Measurements from ENCODE around the gene SPINT3.
"Not testable (repeated sequence)": the region's sequence is repeated elsewhere in the genome, so short reads cannot be mapped to it uniquely, and the experiment has no call there.

SPINT3 gene

GRCh38 chr20:45501600-45501999 is 13.8 kb downstream of the SPINT3 start:
- DNase-seq = no peak

DNA sequence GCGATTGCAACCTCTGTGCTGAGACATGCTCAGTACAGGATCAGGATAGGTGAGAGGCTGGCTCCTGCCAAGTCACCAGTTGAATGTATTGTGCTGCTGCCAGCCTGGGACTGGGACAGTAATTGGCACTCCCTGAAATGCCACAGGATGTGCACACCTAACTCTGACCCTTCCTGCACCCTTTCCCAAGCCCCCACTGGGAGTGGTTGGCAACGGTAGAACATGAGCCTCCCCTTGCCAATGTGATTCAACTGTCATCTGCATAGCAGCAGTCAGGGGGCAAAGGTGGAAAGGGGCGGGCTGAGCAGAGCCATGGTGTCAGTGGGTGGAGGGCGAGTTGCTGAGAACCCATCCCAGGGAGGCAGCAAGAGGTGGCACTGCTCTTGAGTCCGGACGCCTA is 15.4 kb downstream of the SPINT3 start:
- no peak for DNase-seq

GRCh38 chr20:45497971-45498494 is 17.4 kb downstream of the SPINT3 start:
- no peak for DNase-seq

DNA sequence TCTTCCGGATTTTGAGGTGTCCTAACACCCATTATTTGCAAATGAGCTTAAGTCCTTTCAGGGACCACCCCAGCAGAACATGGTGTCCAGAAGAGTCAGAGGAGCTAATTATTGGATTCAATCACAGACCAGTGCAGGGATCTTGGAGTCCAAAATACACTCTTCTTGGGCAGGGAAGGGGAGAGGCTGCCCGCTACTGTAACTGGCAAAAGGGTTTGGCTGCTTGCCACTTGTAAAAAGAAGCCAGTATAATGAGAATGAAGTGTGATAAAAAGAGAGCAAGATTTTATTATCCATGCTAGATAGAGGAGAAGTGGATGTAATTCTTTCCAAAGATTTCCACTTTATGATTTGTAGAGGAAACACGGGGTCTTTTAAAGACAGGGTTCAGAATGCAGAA is 19.3 kb downstream of the SPINT3 start:
- no peak for DNase-seq

DNA sequence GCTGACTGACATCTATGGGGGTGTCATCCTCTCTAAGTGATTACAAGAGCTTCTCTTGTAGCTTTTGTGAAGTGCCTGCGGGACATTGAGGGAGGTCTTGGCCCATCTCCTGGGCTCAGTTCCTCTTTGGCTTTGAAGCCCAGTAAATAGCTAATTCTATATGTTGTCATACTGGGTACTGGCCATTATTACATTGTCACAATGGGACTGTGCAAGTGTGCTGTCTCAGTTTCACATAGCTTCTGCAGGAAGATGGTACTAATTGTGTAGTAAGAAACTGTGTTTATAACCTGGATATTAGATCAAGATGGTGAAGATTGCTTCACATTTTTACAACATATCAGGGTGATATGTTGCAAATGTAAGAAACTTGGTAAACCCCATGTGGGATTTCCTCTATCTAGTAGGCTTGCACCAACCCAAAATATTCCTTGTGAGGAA is 19.9 kb downstream of the SPINT3 start:
- DNase-seq = no peak

GRCh38 chr20:45489083-45489531 is 26.3 kb downstream of the SPINT3 start:
- DNase-seq = no peak

GRCh38 chr20:45487231-45487635 is 28.2 kb downstream of the SPINT3 start:
- no peak for DNase-seq

DNA sequence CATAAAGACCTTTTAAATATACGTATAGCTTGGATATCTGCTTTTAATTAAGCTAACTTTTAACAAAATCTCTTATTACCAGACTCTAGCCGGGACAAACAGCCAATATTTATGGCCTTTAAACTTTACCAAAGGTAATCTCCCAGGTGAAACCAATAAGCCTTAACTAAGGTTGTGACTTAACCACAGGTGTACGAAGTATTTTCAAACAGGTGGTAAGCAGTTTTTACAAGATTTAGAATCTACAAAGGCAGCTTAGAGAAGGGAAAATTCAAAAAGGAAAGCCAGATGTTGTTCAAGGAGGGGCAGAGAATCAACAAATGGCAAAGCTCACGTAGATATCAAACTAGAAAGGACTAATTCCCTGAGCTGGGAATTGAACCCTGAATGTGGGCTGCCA is 30.0 kb downstream of the SPINT3 start:
- DNase-seq = no peak

DNA sequence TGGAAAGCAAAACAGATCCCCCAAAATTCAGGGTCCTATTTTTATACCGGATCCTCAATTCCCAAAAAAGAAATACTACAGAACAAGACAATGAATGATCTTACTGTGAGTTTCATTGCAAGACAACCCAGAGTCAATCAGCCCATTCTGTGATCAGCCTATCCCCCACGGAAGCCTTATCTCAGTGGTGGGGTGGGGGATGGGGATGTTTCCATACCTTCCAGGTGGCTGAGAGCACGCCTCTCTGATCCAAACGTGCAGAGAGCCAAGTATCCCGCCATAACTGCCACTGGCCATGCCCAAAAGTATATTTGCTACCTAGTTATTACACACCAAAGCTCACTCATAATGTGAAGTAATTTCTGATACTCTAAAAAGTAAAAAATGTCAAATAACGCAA is 30.7 kb downstream of the SPINT3 start:
- no peak for DNase-seq

GRCh38 chr20:45479822-45480221 is 35.6 kb downstream of the SPINT3 start:
- no peak for DNase-seq

GRCh38 chr20:45477530-45478148 is 37.8 kb downstream of the SPINT3 start:
- not testable (repeated sequence) for DNase-seq

DNA sequence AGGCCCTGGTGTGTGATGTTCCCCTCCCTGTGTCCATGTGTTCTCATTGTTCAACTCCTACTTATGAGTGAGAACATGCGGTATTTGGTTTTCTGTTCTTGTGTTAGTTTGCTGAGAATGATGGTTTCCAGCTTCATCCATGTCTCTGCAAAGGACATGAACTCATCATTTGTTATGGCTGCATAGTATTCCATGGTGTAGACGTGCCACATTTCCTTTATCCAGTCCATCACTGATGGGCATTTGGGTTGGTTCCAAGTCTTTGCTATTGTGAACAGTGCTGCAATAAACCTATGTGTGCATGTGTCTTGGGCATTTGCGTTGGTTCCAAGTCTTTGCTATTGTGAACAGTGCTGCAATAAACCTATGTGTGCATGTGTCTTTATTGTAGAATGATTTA is 43.1 kb downstream of the SPINT3 start:
- DNase-seq = not testable (repeated sequence)

DNA sequence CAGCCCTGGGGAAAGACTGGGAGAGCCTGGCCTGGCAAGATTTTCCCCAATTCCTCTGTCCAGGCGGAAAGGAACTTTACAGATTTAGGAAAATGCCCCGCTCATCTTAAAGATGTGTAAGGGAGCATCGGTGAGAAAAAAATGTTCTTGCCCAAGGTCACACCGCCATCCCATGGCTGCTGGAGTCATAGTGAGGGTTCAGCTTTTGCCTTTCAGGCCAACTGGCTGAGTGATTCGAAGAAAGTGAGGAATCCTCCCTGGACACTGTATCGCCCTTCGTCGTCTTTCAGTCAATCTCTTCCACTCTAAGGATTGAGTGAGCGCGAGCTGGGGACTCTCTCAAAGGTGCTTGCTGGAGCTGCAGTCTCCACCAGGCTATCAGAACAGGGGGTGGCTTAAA is 44.5 kb downstream of the SPINT3 start:
- DNase-seq = no peak

DNA sequence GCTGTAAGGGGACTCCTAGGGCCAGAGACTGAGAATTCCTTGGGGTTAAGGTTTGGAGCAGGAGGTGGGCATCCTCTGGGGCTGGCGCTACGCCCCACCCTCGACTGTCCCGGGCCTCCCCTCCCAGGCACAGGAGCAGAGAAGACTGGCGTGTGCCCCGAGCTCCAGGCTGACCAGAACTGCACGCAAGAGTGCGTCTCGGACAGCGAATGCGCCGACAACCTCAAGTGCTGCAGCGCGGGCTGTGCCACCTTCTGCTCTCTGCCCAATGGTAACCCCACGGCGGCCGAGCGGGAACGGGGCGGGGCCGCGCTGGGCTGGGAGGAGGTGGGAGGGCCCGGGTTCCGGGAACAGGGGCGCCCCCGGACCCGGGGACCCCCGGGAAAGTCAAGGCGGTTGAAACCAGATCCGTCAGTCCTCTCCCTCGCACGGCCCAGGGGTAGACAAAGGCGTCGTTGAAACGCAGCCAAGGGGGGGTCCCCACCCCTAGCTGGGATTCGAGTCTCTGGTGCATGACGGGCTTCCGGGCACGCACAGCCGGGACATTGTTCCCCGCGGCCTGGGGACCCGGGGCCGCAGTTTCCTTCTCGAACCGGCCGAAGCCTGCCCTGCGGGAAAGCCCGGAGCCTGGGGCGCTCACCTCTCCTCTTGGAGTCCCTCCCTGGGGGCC is 45.0 kb downstream of the SPINT3 start:
- no peak for DNase-seq

- DNase-seq = no peak
Observed at GRCh38 chr20:45469336-45470261, 45.8 kb downstream of the SPINT3 start, which contains the start of gene WFDC2. TSS of gene WFDC2 (plus strand) at chr20:45469753. CDS start at chr20:45469782, 29 bp downstream.

- no peak for DNase-seq
Observed at GRCh38 chr20:45467861-45468260, 47.6 kb downstream of the SPINT3 start.

DNA sequence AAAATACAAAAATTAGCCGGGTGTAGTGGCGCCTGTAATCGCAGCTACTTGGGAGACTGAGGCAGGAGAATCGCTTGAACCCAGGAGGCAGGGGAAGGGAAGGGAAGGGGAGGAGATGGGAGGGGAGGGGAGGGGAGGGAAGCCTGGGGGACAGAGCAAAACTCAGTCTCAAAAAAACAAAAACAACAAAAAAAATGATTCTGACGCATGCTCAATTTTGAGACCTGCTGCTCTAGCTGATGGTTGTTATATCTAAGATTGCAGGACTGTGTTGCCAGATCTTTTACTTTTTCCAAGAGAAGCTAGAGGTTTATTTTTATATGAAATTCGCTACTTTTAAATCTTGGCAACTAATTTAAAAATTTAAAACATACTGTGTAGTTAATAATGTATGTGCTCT is 48.2 kb downstream of the SPINT3 start:
- DNase-seq = no peak

DNA sequence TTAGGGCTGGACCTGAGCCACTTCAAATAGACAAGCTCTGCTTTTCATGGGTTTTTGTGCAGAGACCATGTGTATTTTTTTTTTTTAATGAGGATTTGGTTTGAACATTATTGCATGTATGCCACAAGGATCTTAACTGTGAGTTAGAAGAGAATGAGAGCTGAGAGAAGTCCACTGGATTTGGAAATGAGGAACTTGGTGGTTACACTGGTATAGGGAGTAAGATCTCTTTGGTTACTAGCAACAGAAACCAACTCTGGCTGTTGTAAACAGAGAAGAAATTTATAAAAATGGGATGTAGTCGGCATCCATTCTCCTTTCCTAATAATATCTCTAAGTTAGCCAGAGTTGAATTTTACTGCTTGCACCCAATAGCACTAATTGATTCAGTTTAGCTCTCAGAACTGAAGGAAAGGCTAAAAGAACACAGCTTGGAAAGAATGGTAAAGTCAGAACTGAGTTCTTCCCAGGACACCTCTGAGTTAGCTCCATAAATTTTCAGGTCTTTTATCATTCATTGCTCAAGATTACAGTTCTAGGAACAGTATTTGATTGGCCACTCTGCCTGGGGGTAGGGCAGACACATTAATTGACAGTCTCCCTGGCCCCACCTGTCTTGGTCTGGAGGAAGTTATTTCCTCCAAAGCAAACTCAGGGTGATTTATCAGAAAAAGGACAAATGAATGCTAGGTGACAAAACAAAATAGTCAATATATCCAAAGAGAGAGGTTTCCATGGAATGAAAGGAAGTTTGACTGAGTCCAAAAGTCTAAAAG is 49.7 kb downstream of the SPINT3 start:
- DNase-seq = no peak

DNA sequence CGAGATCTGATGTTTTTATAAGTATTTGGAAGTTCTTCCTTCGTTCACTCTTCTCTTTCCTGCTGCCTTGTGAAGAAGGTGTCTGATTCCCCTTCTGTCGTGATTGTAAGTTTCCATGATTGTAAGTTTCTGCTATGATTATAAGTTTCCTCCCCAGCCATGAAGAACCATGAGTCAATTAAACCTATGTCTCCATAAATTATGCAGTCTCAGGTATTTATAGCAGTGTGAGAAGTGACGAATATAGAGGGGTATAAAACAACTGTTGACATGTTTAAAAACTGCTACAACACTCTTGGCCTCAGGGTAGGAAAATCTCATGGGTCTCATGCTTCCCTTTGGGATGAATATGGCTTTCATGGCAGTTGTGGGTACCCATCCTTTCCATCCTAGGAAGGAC is 51.7 kb downstream of the SPINT3 start:
- DNase-seq = no peak

GRCh38 chr20:45462711-45463509 is 52.5 kb downstream of the SPINT3 start:
- DNase-seq = no peak
